Pulmonary artery endothelial cell (primary cell): ENCODE measurements around the gene TMEM134. TPM values are rescaled to one million over a fixed set of nuclear protein-coding genes. Genes with fewer than 3 reads are reported as not detected.
A peak's percentile ranks its signal among the peaks of the same experiment; 100 is the strongest.
"Not testable (repeated sequence)": the region's sequence is repeated elsewhere in the genome, so short reads cannot be mapped to it uniquely, and the experiment has no call there.

ENCODE experiments used
- DNase-seq: peaks from one replicate; pipeline ENCODE4 v3.0.0-alpha.2; 2011; ENCODE audit warnings: low read depth, low spot score
- total RNA-seq: library from RNA; depleted of rRNA; stranded (reverse); fragments of >200 nt; gene quantifications from 2 replicates; pipeline ENCODE4 v1.2.3, GENCODE V29; 2014

The TMEM134 gene
- total RNA-seq, 1 donor from 2014 or later, result 14.4 TPM

DNA sequence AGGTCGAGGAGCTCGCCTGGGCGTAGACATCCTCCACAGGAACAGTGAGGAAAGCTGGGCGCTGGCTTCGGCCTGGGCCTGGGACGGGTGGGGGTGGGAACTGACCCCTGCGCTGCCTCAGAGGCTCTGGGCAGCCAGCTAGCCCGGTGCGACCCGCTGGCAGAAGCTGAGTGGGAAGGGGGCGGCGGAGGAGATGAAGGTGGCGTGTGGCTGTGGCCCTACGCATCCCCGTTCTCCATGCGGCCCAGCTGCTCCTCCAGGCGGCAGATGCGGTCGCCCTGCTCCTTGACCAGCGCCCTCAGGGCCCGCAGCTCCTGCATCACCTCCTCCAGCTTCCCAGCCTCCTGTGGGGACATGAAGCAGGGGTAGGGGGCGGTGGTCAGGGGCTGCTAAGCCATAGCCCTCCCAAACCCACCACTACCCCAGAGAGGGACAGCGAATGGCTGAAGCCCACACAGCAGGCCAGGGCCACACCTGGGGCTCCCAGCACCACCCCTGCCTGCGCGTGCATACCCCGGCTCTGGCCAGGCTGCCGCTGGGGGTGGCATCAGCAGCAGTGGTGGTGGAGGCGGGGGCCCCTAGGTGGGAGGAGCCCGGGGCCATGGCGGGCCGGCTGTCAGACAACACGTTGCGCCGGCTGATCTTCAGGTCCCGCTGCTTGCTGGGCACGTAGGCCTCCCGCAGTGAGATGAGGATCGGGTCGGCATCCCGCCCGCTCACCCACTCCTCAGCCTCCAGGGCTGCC is 30.7 kb downstream of the TMEM134 start:
- DNase-seq, result no peak

DNA sequence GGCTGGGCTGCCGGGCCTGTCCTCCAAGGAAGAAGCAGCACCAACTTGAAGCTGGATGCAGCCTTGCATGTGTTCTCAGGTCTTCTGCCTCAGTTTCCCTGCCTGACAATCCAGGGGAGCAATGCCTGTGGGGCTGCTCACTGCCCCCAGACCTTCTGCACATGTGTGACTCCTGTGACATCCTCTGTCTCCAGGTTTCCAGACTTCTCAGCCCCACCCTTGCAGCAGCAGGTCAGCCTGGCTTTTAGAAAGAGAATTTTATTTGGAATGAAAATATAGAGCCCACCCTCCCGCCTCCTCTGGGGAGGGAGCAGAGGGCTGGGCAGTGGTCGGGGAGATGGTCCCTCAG is 31.3 kb downstream of the TMEM134 start:
- DNase-seq, result no peak

DNA sequence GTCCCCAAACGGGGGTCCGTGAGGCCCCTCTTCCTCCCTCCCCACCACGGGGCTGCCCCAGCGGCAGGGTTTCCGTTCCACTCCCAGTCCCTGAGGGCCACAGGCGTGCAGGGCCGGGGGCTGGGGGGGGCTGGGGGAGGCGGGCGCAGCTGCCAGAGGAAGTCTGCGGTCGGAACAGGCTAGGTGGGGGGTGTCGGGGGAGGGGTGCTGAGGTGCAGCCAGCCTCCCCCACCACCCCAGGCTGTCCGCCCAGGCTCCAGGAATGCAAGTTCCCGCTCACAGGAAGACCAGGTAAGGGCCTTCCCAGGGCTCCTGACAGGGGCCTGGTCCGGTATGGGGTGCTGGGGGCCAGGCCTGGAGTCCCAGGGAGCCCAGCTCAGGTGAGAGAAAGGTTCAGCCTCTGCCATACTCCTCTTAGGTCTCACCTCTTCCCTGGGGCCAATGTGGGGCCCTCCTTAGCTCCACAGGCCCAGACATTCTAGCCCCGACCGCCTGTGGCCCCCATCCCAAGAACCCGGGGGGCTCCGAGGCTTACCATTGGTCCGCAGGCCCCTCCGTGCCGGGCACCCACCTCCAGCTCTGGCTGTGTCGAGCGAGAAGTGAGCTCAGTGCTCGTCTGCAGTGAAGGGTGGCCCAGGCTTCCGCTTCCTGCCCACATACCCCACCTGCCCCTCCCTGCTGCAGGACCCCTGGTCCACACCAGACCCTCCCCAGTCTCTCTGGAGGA is 31.8 kb downstream of the TMEM134 start, which contains the start of gene PTPRCAP:
TSS of gene PTPRCAP (minus strand) at position 601 of the 727 bp plus-strand sequence. CDS start at position 538, 63 bp downstream.
- DNase-seq, result no peak

DNA sequence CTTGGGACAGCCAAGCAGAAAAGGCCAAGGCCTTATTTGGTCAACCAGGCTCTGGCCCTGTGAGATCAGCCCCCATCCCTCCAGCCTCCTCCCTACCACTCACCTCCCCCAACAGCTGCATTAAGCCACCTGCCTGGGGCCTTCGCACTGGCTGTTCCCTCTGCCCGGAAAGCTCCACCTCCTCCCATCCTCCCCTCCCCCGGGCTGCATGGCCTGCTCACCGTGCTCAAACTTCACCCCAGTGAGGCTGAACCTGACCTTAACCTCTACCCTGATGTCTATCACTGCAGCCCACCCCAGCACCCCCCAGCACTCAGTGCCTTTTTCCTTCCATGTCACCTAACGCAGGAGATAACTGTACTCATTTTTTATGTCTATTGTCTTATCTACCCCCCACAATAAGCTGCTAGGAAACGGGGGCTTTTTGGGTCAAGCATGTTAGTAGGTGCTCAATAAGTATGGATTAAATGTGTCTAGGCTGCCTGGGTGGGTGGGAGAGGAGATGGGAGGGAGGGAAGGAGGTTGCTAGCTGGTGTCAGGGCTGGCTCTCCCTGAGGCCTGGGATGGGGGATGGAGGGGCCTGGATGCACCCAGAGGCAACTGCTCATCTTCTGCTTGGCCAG is 32.5 kb downstream of the TMEM134 start:
- DNase-seq, result no peak

DNA sequence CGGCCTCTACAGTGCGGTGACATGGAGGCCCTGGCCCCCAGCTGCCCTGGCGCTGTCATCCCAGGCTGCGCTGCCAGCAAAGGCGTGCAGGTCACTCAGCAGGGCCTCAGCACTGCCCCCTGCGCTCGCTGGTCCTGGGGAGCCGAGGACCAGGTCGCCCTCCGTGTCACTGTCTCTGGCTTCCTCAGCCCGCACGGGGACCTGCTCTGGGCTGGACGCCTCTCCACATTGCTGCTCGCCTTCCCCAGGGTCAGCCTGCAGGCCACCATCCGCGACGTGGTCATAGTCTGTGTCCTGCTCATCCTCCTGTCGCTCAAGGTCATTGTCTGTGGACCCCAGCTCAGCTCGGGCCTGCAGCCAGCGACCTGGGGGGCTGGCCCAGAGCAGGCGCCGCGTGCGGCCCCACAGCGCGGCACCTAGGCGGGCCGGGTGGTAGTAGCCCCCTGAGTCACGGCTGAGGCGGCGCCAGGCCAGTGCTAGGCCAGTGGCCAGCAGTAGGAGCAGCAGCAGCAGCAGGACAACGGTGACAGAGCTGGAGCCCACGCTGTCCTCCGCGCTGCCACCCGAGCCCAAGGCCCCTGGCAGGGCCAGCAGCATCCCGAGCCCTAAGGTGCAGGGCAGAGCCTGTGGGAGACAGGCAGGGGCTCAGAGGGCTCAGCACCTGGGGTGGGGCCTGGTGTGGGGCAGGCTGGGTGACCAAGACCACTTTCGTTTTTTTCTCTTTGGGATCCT is 33.2 kb downstream of the TMEM134 start:
- DNase-seq, result no peak

DNA sequence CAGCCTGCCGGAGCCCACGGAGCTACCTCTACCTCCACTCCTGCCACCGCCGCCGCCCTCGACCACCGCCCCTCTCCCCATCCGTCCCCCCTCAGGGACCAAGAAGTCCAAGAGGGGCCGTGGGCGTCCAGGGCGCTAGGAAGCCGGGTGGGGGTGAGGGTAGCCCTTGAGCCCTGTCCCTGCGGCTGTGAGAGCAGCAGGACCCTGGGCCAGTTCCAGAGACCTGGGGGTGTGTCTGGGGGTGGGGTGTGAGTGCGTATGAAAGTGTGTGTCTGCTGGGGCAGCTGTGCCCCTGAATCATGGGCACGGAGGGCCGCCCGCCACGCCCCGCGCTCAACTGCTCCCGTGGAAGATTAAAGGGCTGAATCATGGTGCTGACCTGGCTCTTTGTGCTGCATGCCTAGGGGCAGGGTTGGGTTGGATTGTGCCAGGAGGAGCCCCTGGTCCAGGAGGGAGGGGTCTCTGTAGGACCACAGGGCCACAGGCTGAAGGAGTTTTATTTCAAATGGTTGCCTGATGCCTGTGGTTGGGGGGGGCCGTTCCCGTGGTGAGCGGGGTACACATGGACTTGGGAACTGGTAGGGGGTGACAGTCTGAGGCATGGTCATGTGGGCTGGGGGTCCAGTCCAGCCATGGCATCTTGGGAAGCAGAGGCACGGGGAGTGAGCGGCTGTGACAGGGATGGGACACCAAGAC is 33.9 kb downstream of the TMEM134 start:
- no peak for DNase-seq

DNA sequence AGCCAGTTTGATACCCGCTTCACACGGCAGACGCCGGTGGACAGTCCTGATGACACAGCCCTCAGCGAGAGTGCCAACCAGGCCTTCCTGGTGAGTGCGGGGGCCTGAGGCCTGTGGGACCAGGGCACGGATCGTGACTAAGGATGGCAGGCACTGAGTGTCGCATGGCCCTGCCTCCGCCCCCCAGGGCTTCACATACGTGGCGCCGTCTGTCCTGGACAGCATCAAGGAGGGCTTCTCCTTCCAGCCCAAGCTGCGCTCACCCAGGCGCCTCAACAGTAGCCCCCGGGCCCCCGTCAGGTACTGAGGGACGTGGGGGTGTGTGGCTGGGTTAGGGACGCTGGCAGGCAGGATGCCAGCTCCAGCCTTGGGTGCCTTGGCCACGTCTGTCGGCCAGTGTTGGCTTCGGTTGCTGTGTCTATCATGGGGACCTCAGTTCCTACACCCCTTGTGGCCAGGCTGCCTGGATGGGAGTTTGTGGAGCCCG is 34.6 kb downstream of the TMEM134 start:
- no peak for DNase-seq

DNA sequence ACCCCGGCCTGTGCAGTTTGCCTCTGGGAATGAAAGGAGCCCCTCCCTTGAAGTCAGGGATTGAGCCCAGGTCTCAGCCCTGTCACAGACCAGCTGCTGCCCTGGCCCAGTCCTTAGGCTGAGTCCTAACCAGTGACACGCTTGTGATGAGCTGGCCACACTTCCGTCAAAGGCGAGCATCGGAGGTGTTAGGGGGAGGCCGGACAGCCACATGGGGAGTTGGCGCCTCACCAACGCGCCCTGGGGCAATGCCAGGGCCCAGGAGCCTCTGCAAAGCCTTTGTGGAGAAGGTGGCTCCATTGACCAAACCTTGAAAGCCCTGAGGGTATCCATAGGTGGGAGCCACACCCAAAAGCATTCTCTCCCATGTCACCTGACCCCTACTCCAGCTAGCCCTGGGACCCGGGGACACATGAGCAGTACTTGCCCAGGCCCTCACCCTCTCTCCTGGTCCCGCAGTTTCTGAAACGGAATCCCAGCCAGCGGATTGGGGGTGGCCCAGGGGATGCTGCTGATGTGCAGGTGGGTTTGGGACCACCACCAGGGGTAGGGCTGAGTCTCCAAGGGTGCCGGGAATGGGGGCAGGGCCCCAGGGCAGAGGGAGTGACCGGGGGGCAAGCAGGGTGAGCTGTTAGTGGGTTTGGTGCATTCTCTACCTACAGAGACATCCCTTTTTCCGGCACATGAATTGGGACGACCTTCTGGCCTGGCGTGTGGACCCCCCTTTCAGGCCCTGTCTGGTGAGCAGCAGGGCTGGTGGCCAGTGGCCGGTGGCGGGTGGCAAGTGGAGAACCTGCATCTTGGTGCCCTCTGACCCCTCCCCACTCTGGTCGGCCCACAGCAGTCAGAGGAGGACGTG is 35.3 kb downstream of the TMEM134 start:
- DNase-seq, result no peak

DNA sequence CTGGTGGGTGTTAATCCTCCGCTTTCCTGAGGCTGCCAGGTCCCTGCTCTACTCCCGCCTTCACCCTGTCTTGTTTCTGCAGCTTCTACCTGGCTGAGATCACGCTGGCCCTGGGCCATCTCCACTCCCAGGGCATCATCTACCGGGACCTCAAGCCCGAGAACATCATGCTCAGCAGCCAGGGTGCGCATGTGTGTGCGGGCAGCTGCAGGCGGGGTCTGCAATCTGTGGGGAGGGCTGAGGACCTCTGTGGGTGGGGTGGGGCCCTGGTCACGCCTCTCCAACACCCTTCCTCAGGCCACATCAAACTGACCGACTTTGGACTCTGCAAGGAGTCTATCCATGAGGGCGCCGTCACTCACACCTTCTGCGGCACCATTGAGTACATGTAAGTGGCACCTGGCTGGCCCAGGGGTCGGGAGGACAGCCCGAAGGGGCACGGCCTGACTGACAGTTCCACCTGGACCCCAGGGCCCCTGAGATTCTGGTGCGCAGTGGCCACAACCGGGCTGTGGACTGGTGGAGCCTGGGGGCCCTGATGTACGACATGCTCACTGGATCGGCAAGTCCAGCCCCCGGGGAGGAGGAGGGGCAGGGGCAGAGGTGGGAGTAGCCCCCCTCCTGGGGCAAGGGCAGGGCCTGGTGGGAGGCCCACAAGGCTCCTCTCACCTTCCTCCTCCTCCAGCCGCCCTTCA is 36.2 kb downstream of the TMEM134 start:
- no peak for DNase-seq

DNA sequence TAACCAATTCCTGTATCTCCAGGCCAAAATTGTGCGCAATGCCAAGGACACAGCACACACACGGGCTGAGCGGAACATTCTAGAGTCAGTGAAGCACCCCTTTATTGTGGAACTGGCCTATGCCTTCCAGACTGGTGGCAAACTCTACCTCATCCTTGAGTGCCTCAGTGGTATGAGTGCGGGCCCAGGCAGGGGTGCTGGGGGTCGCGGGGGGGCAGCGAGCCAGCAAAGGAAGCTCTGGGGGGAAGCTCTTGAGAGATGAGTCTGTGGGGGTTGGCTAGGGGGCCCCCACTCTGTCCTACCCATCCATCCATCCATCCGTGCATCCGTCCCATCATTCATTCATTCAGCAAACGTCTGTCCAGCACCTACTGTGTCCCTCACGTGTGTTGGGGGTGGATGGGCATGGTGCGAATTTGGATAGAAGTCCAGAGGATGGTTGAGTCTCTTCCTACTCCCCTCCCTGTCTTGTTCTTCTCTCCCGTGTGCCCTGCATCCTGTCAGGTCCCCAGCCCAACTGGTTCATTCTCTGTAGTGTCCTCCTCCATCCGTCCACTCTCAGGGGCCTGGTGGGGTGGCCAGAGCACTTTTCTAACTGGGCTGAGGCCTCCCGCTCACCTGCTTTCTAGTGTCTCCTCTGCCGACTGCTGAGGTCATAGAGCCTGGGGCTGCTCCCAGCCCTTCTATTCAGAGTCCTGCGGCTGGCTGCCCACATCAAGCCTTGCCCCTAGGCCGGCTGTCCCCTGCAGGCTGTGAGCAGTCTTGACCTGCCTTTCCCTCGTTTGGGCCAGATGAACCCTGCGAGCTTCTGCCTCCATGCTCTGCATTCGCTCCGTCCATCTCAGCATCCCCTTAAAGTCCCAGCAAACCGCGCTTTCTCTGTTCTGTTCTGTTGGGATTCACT is 37.5 kb downstream of the TMEM134 start:
- no peak for DNase-seq

DNA sequence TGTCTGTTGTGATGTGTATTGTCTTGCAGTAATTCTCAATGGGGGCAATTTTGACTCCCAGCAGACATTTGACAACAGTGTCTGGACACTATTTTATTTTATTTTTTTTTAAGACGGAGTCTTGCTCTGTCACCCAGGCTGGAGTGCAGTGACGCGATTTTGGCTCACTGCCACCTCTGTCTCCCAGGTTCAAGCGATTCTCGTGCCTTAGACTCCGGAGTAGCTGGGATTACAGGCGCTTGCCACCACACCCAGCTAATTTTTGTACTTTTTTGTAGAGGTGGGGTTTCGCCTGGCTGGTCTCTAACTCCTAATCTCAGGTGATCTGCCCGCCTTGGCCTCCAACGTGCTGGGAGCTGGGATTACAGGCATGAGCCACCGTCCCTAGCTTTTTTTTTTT is 39.3 kb downstream of the TMEM134 start:
- DNase-seq, result no peak

DNA sequence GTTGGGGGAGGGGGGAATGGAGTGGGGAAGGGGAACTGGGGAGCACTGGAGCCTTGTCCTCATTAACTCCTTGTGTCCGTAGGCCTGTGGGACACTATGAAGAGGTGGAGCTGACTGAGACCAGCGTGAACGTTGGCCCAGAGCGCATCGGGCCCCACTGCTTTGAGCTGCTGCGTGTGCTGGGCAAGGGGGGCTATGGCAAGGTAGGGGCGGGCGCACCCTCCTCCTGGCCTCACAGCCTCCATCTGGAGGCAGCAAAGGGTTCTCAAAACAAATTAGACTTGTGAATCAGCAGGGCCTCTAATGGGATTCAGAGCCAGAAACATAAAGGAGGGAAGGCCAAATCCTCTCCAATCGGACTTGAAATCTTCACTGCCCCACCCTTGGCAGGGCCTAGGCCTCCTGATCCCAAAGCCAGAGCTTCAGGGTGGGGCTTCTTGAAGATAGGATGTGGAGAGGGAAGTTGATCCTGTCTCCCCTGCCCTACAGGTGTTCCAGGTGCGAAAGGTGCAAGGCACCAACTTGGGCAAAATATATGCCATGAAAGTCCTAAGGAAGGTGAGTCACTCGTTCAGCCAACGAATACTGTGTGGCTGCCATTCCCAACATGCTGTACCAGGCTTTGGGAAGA is 39.9 kb downstream of the TMEM134 start:
- no peak for DNase-seq

DNA sequence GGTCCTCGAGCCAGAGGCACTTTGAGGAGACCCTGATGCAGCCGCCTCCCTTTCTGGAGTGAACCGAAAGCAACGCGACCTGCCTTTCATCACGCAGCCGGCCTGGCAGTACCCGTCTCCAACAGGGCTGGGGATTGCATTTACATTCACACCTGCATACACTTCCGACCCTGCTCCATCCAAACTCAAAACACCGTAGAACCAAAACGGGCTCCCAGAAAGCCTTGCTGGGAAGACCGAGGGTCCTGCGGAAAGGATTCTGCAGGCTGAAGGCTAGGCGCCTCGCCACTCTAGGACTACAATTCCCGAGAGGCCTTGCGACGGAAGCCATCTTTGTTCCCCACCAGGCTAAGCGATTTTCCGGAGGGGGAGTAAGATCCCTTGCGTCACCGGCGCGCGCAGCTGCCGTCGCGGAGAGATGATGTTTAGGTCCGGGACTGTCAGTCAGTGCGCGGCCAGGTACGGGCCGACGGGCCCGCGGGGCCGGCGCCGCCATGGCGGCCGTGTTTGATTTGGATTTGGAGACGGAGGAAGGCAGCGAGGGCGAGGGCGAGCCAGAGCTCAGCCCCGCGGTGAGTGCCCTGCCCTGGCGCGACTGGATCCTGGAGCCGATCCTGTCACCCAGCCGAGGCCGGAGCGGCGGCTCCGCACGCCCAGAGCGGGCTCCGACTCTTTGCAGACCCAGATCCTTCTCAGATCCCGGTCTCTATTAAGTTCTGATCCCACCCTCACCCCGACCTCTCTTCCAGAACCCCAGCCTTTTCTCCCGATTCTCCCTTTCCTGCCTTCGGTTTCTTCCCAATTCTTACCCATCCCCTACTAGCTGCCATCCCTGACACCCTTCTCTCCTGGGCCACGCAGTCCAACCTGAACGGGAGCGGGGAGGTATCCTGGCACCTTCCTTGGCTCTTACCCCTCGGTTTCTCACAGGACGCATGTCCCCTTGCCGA is 40.7 kb downstream of the TMEM134 start, which contains the start of gene RPS6KB2:
TSS of gene RPS6KB2 (plus strand) at position 443 of the 950 bp plus-strand sequence. CDS start at position 495, 52 bp downstream.
- DNase-seq, result peak; percentile 87

DNA sequence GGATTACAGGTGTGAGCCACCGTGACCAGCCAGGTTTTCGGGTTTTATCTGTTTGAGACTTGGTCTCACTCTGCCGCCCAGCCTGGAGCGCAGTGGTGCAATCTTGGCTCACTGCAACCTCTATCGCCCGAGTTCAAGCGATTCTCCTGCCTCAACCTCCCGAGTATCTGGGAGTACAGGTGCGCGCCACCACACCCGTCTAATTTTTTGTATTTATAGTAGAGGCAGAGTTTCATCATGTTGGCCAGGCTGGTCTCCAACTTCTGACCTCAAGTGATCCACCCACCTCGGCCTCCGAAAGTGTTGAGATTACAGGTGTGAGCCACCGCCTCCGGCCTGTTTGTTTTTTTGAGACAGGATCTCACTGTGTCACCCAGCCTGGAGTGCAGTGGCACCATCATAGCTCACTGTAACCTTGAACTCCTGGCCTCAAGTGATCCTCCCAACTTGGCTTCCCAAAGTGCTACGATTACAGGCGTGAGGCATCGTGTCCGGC is 41.6 kb downstream of the TMEM134 start:
- DNase-seq, result not testable (repeated sequence)

DNA sequence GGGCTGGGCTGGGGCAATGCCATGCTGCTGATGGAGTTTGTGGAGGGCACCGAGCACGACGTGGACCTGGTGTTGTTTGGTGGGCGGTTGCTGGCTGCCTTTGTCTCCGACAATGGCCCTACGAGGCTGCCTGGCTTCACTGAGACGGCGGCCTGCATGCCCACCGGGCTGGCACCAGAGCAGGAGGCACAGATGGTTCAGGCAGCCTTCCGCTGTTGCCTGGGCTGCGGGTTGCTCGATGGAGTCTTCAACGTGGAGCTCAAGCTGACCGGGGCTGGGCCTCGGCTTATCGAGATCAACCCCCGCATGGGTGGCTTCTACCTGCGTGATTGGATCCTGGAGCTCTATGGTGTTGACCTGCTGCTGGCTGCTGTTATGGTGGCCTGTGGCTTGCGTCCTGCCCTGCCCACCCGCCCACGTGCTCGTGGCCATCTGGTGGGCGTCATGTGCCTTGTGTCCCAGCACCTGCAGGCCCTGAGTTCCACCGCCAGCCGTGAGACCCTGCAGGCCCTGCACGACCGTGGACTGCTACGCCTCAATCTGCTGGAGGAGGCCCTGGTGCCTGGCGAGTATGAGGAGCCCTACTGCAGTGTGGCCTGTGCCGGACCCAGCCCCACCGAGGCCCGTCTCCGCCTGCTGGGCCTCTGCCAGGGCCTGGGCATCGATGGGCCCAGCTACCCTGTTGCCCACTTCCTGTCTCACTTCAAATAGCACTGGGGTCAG is 45.0 kb downstream of the TMEM134 start:
- no peak for DNase-seq

DNA sequence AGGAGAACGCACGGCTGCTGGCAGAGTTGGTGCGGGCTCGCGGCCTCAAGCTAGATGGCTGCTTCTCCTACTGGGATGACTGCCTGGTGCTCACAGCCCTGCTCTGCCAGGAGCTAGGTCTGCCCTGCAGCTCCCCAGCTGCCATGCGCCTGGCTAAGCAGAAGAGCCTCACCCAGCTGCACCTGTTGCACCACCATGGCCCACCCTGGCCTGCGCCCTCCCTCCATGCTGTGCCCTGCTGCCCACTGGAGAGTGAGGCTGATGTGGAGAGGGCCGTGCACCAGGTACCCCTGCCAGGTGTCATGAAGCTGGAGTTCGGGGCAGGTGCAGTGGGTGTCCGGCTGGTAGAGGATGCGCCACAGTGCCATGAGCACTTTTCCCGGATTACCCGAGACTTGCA is 45.6 kb downstream of the TMEM134 start:
- no peak for DNase-seq
